Ovary (tissue), 9 donors: ENCODE data around the gene FCRL5. TPM values are rescaled to one million over a fixed set of nuclear protein-coding genes. Genes with fewer than 3 reads are reported as not detected.

ENCODE experiments used
- DNase-seq, 5 donors: peaks; one replicate each; pipeline ENCODE4 v3.0.0-alpha.2; 2019 to 2020
- H3K27ac ChIP-seq, 2 donors: fragments of 200-600 bp; one replicate each; pipeline versions ENCODE4 v1.5.1 to v1.8.0; 2019 to 2022
- H3K27me3 ChIP-seq: fragments of 200-600 bp; one replicate; pipeline ENCODE4 v1.8.0; 2022
- H3K36me3 ChIP-seq: fragments of 200-600 bp; sonication (generic); one replicate; pipeline ENCODE4 v1.5.1; 2019
- H3K4me1 ChIP-seq: one replicate; pipeline ENCODE4 v1.8.1; 2013; ENCODE audit warnings: mild to moderate bottlenecking, moderate library complexity; ENCODE audit not compliant: insufficient read depth
- H3K4me3 ChIP-seq: fragments of 200-600 bp; sonication (generic); one replicate; pipeline ENCODE4 v1.5.1; 2017
- H3K9me3 ChIP-seq, 2 donors: fragments of 200-600 bp in 1 of 2; sonication (generic) in 1 of 2; one replicate each; pipeline versions ENCODE4 v1.5.1 to v1.8.1; 2013 to 2019; ENCODE audit warnings: mild to moderate bottlenecking in 1 of 2, moderate library complexity in 1 of 2
- EP300 ChIP-seq: sonication (generic); formaldehyde crosslinking; IDR thresholded peaks from one replicate; pipeline ENCODE4 v1.6.1; 2017; ENCODE audit warnings: antibody characterized with exemption
- POLR2A ChIP-seq: fragments of 450-650 bp; IDR thresholded peaks from one replicate; pipeline ENCODE4 v1.6.1; 2017; ENCODE audit warnings: antibody characterized with exemption, mild to moderate bottlenecking, moderate library complexity
- WGBS, 3 donors: extraction: QIAGEN DNeasy Blood & Tissue Kit in 1 of 3; methylation state at CpG; one replicate each; pipeline versions ENCODE4 v1.1.5 to v1.1.7; 2013 to 2017; 5-methylcytosine and 5-hydroxymethylcytosine counted together
- intact Hi-C, 4 donors: fragments of 100-400 bp; cut with DNase I; formaldehyde crosslinking; loops; one replicate each; pipeline versions ENCODE4 v1.11.0 to v1.15.1; 2022 to 2023
- polyA plus RNA-seq, 2 donors: library from polyadenylated mRNA; stranded (reverse); fragments of 200-250 nt in 1 of 2; fragments of 350-450 nt in 1 of 2; fragmentation: Illumina TruSeq in 1 of 2; extraction: RNeasy Lipid Tissue Mini Kit (QIAGEN cat#74804) in 1 of 2; gene quantifications; one replicate each; pipeline ENCODE4 v1.2.3, GENCODE V29; 2013 to 2014
- total RNA-seq, 7 donors: library from RNA; depleted of rRNA in 2 of 7; stranded (reverse); fragments of >200 nt in 2 of 7; fragmentation: NEBNext Ultra II Directional in 3 of 7; extraction: Animal tissue kit (Norgen Biotek cat#: 25700) in 3 of 7; gene quantifications; one replicate each; pipeline versions ENCODE4 v1.1.0 to v1.2.4, GENCODE V29; 2016 to 2023
- TF ChIP-seq, protein P1 (sequence below), 3 donors: fragments of 450-650 bp in 2 of 3; fragments of 200-600 bp in 1 of 3; IDR thresholded peaks; one replicate each; pipeline versions ENCODE4 v1.5.1 to v1.8.0; 2016 to 2022; ENCODE audit warnings: antibody characterized with exemption in 3 of 3, mild to moderate bottlenecking in 1 of 3
- donor health status: DM: no; HTN: no; CAD: no; lungs with moderate emphysema.
- donor health status: DM: no; HTN: no; CAD: no.
- donor health status: Bipolar disorder and iron deficiency.
- donor health status: DM: yes; HTN: yes; CAD: no.
- donor health status: DM: no; HTN: no; CAD: no.
- donor health status: DM: yes; HTN: yes; CAD: no.

FCRL5 gene
- total and polyA plus RNA-seq, 9 donors: 0.10 to 1.2 (median 0.23) TPM; not detected in 2

DNA sequence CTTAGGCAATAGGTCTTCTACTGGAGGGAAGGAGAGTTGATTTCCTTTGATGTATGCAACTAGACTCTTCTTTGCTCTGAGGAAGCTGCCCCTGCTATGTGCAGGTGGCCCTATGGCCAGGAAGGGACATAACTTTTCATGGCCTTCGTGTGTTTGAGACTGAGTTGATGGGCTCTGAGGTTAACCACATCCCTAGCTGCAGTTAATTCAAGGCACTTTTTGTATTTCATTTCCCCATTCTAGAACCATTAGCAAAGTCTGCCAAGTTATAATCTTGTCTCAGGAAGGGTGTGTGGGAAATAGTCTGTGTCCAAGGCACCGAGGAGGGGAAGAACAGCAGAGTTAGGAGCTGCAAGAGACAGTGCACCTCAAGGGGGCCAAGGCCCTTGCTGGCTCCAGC is 43.0 kb upstream of the FCRL5 start:
- no peak overlapping the region for H3K4me3 ChIP-seq
- H3K36me3 ChIP-seq: no peaks in the 10 kb centered on the region
- intact Hi-C loops: no loop called here
- WGBS, 3 donors: 54 to 67% (median 61%) methylated on average over 2 of the region's 2 CpGs
- H3K27me3 ChIP-seq: no peaks in the 10 kb centered on the region
- no peaks in the 10 kb centered on the region for H3K4me1 ChIP-seq
- no peak for DNase-seq
- no peak overlapping the region for H3K27ac ChIP-seq
- TF ChIP-seq, protein P1, sequence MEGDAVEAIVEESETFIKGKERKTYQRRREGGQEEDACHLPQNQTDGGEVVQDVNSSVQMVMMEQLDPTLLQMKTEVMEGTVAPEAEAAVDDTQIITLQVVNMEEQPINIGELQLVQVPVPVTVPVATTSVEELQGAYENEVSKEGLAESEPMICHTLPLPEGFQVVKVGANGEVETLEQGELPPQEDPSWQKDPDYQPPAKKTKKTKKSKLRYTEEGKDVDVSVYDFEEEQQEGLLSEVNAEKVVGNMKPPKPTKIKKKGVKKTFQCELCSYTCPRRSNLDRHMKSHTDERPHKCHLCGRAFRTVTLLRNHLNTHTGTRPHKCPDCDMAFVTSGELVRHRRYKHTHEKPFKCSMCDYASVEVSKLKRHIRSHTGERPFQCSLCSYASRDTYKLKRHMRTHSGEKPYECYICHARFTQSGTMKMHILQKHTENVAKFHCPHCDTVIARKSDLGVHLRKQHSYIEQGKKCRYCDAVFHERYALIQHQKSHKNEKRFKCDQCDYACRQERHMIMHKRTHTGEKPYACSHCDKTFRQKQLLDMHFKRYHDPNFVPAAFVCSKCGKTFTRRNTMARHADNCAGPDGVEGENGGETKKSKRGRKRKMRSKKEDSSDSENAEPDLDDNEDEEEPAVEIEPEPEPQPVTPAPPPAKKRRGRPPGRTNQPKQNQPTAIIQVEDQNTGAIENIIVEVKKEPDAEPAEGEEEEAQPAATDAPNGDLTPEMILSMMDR (IDR thresholded peaks at IDR 0.05): no peak
- H3K9me3 ChIP-seq: no peaks in the 10 kb centered on the region

DNA sequence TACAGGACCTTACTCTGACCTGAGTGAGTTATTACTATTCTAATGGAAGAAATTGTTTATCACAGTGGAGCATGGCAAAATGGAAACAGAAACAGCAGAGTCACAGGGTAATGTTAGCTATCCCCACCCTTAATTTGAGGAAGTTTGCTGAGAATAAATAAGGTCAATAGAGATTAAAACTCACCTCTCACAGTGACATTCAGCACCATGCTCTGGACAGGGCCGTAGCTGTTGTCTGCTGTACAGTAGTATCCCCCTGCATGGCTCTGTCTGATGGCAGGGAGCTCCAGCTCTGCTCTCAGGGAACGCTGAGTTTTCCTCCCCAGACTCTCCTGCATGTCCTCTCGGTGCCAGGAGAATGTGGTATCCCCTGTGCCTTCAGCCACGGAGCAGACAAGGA is 33.7 kb upstream of the FCRL5 start:
- no peaks in the 10 kb centered on the region for H3K27me3 ChIP-seq
- no peaks in the 10 kb centered on the region for H3K9me3 ChIP-seq
- 30 to 40% (median 31%) methylated on average over 4 of the region's 4 CpGs for WGBS, 3 donors
- TF ChIP-seq POLR2A: no peak
- no peak for TF ChIP-seq EP300
- TF ChIP-seq, protein P1 (IDR thresholded peaks at IDR 0.05): no peak
- DNase-seq: no peak
- no peaks in the 10 kb centered on the region for H3K36me3 ChIP-seq
- no peaks in the 10 kb centered on the region for H3K4me1 ChIP-seq
- no peak overlapping the region for H3K4me3 ChIP-seq
- intact Hi-C loops: no loop called here
- H3K27ac ChIP-seq: no peak overlapping the region

DNA sequence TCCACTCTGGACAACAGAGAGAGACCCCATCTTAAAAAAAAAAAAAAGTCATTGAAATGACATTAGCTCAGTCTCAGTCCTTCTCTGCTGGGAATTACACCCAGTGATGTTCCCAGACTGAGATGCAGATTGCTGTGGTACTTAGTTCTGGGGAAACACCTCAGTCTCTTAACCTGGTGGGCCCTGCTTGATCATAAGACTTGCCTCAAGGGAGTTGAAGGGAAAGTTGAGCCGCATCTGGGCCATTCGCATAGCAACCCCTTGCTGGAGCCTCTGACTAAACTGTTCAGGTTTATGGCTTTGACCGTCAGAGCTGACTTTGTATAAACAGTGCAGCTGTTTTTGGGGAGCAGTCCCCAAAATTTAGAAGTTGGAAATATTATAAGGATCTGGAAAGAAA is 32.2 kb upstream of the FCRL5 start:
- no peak for DNase-seq
- TF ChIP-seq EP300 (no peak), POLR2A (no peak)
- TF ChIP-seq, protein P1 (IDR thresholded peaks at IDR 0.05): no peak
- Histone ChIP-seq H3K36me3 (no peaks in the 10 kb centered on the region), H3K4me1 (no peaks in the 10 kb centered on the region), H3K27ac (no peak overlapping the region), H3K4me3 (no peak overlapping the region), H3K9me3 (no peaks in the 10 kb centered on the region), H3K27me3 (no peaks in the 10 kb centered on the region)
- 70 to 73% (median 70%) methylated on average over 3 of the region's 3 CpGs for WGBS, 3 donors
- intact Hi-C loops: no loop called here

DNA sequence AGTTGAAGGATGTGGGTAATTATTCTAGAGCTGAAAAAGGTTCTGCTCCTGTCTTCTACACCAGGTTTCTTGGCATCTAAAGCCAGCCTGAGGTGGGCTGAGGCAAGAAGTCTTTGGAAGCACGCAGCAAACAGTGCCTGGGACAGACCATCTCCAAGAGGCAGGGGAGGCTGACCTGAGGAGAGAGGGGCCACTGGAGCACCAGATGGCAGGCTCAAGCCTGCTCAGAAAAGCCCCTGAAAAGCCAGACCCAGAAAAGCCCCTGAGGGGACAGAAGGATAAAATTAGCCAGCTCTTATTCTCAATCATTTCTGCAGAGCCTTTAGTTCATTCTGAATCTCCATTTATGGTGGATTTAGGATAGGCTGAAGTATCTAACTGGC is 28.5 kb upstream of the FCRL5 start:
- intact Hi-C loops: no loop called here

More for the DNA sequence above, 28.5 kb upstream of the FCRL5 start:
- H3K27ac ChIP-seq: no peak overlapping the region
- WGBS, 3 donors: 57 to 78% (median 63%) methylated on average over 1 of the region's 1 CpG
- DNase-seq: no peak
- no peaks in the 10 kb centered on the region for H3K36me3 ChIP-seq
- H3K27me3 ChIP-seq: no peaks in the 10 kb centered on the region
- H3K4me3 ChIP-seq: no peak overlapping the region
- H3K9me3 ChIP-seq: no peaks in the 10 kb centered on the region
- no peak for TF ChIP-seq EP300
- TF ChIP-seq, protein P1 (IDR thresholded peaks at IDR 0.05): no peak
- no peak for TF ChIP-seq POLR2A
- H3K4me1 ChIP-seq: no peaks in the 10 kb centered on the region
